AG10803 (cell line): ENCODE data around the gene HES6.

Source experiments
- DNase-seq: peaks from one replicate; pipeline ENCODE4 v3.0.0; 2010; ENCODE audit warnings: low read depth
- H3K4me3 ChIP-seq: 2 replicates; pipeline ENCODE4 v1.5.1; 2011; ENCODE audit warnings: mild to moderate bottlenecking, low read length, control low read depth
- TF ChIP-seq, protein P1 (sequence below): conservative IDR thresholded peaks from 2 replicates; pipeline ENCODE4 v1.5.1; 2011; ENCODE audit warnings: mild to moderate bottlenecking, low read length, control low read depth, inconsistent platforms

Gene HES6, protein sequence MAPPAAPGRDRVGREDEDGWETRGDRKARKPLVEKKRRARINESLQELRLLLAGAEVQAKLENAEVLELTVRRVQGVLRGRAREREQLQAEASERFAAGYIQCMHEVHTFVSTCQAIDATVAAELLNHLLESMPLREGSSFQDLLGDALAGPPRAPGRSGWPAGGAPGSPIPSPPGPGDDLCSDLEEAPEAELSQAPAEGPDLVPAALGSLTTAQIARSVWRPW

GRCh38 chr2:238239863-238240756 is at the start of gene HES6:
Gene HES6 (minus strand): TSS chr2:238240038. CDS start chr2:238239905, 133 bp downstream.
- TF ChIP-seq, protein P1, sequence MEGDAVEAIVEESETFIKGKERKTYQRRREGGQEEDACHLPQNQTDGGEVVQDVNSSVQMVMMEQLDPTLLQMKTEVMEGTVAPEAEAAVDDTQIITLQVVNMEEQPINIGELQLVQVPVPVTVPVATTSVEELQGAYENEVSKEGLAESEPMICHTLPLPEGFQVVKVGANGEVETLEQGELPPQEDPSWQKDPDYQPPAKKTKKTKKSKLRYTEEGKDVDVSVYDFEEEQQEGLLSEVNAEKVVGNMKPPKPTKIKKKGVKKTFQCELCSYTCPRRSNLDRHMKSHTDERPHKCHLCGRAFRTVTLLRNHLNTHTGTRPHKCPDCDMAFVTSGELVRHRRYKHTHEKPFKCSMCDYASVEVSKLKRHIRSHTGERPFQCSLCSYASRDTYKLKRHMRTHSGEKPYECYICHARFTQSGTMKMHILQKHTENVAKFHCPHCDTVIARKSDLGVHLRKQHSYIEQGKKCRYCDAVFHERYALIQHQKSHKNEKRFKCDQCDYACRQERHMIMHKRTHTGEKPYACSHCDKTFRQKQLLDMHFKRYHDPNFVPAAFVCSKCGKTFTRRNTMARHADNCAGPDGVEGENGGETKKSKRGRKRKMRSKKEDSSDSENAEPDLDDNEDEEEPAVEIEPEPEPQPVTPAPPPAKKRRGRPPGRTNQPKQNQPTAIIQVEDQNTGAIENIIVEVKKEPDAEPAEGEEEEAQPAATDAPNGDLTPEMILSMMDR, result no peak
- H3K4me3 ChIP-seq, result peak within 1 kb of the TSS; percentile 45
- peak; percentile 80 for DNase-seq

GRCh38 chr2:238289574-238289973 is 49.7 kb upstream of the HES6 start:
- H3K4me3 ChIP-seq, result peak overlapping the region; percentile 64; the same call in 1 of the 2 replicates
- no peak for DNase-seq
- TF ChIP-seq, protein P1, result no peak

DNA sequence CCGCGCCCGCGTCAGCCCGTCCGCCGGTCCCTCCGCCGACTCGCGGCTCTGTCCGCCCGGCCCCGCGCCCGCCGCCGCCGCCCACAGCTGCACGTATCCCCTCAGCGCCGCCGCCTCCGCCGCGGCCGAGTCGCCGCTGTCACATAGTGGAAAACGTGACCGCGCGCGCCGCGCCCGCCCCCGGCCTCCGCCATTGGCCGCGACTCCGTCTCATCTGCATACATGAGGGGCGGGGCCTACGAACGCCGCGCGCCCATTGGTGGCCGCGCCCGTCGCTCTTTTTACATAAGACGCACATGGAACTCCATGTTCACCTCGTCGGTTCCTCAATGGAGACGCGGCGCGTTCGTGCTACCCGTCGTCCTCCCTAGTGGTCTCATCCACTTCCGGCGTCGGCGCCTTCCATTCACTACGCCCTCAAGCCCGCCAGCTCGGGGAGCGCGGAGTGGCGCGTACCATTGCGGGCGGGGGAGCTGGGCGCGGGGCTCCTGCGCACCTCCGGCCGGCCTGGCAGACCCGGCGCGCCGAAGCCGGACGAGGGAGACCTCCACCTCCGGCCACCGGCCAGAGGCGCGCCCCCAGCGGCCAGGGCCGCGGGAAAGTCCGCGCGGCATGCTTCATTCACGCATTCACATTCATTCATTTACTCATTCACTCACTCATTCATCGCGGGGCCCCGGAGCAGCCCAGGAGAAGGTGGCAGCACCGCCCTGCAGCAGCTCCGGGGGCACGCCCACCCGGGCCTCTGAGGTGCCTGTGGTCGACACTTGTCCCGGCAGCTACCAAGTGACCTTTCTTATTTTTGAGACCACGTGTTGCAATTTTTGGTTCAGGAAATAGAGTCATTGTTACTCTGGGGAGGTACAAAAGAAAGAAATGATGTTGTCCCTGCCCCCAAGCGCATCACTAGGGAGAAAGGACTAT is 49.1 kb upstream of the HES6 start:
- TF ChIP-seq, protein P1, result peak; percentile 35
- H3K4me3 ChIP-seq, result peak overlapping the region; percentile 94
- peak; percentile 99 for DNase-seq

GRCh38 chr2:238287737-238288649 is 48.2 kb upstream of the HES6 start, which contains the start of gene PER2:
Gene PER2 (minus strand): TSS chr2:238288610. CDS start chr2:238277936, 10,674 bp downstream.
- TF ChIP-seq, protein P1, result peak; percentile 40
- H3K4me3 ChIP-seq, result peak within 1 kb of the TSS; percentile 94
- DNase-seq, result peak; percentile 92

- peak overlapping the region; percentile 94 for H3K4me3 ChIP-seq
- DNase-seq, result peak; percentile 11
- TF ChIP-seq, protein P1, result no peak
Measured at GRCh38 chr2:238286987-238287736, 47.3 kb upstream of the HES6 start.
